ENCODE data around the gene SPTSSB. TPM values are rescaled to one million over a fixed set of nuclear protein-coding genes. Genes with fewer than 3 reads are reported as not detected.

The SPTSSB gene
- total and polyA plus RNA-seq, 7 donors = 0.09 to 6.0 (median 0.46) TPM; not detected in 4

DNA sequence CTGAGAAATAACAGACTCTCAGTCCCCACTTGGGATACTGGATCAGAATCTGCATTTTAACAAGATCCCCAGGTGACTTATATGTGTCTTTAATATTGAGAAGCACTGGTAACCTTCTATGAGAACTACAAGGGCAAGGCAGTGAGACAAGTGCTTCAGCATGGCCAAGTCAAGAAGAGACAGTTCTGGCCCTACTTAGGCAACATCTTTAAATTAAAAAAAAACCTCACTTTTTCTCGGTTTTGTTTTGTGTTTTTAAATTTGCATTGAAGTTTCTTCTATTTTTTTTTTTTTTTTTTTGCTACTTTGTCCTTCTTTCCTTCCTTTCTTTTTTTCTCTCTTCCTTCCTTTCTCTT is 42.5 kb upstream of the SPTSSB start:
- TF ChIP-seq EP300 (IDR thresholded peaks at IDR 0.05) = no peak
- no peak for TF ChIP-seq POLR2AphosphoS5 (IDR thresholded peaks at IDR 0.05)
- TF ChIP-seq, protein P1, sequence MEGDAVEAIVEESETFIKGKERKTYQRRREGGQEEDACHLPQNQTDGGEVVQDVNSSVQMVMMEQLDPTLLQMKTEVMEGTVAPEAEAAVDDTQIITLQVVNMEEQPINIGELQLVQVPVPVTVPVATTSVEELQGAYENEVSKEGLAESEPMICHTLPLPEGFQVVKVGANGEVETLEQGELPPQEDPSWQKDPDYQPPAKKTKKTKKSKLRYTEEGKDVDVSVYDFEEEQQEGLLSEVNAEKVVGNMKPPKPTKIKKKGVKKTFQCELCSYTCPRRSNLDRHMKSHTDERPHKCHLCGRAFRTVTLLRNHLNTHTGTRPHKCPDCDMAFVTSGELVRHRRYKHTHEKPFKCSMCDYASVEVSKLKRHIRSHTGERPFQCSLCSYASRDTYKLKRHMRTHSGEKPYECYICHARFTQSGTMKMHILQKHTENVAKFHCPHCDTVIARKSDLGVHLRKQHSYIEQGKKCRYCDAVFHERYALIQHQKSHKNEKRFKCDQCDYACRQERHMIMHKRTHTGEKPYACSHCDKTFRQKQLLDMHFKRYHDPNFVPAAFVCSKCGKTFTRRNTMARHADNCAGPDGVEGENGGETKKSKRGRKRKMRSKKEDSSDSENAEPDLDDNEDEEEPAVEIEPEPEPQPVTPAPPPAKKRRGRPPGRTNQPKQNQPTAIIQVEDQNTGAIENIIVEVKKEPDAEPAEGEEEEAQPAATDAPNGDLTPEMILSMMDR (IDR thresholded peaks at IDR 0.05) = no peak
- TF ChIP-seq POLR2A (IDR thresholded peaks at IDR 0.05) = no peak
- no peak for DNase-seq
- WGBS, 2 donors = 81 to 94% methylated on average over 1 of the region's 1 CpG
- intact Hi-C loops (cut with DNase I) = no loop called here
- H3K4me3 ChIP-seq = no peak overlapping the region
- H3K36me3 ChIP-seq = no peaks in the 10 kb centered on the region
- H3K27me3 ChIP-seq = no peaks in the 10 kb centered on the region
- H3K27ac ChIP-seq = no peak overlapping the region
- peaks cover 0 to 3% (median 0%) of the 10 kb centered on the region in 4 donors for H3K9me3 ChIP-seq
- peaks cover 0 to 27% (median 17%) of the 10 kb centered on the region in 4 donors for H3K4me1 ChIP-seq

DNA sequence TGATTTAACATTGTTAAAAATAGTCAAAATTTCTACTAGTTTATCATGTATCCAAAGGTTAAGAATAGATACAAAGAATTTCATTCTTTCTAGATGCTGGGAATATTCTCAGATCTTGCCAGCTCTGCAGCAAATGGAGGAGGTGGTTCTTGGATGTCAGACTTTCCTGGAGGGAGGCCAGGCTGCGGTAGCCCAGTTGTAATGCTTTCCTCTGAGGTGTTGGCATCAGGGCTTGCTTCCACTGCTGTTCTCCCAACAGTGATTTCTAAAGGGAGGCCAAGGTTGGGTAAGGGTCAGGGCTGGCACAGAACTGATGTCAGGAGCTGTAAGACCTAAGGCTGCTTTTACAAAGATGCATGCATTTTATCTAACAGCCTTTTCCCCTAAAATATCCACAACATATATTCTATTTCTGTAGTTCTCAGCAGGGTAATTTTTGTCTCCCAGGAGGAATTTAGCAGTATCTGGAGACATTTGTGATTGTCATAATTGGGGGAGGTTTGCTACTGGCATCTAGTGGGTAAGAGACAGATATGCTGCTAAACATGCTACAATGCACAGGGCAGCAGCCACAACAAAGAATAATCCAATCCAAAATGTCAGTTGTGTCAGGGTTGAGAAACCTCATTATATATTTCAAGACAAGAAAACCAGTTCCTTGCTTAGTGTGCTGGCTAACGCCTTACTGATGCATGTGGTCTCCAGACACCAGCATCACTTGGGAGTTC is 42.0 kb upstream of the SPTSSB start:
- H3K4me3 ChIP-seq = no peak overlapping the region
- H3K27ac ChIP-seq = no peak overlapping the region
- intact Hi-C loops (cut with DNase I) = no loop called here
- H3K4me1 ChIP-seq = peaks cover 0 to 27% (median 17%) of the 10 kb centered on the region in 4 donors
- H3K27me3 ChIP-seq = no peaks in the 10 kb centered on the region
- no peaks in the 10 kb centered on the region for H3K36me3 ChIP-seq
- DNase-seq = no peak
- peaks cover 0 to 3% (median 0%) of the 10 kb centered on the region in 4 donors for H3K9me3 ChIP-seq
- 63 to 70% methylated on average over 2 of the region's 2 CpGs for WGBS, 2 donors
- TF ChIP-seq, protein P1 (IDR thresholded peaks at IDR 0.05) = no peak
- TF ChIP-seq POLR2AphosphoS5 (IDR thresholded peaks at IDR 0.05) = no peak
- TF ChIP-seq EP300 (IDR thresholded peaks at IDR 0.05) = no peak
- no peak for TF ChIP-seq POLR2A (IDR thresholded peaks at IDR 0.05)

DNA sequence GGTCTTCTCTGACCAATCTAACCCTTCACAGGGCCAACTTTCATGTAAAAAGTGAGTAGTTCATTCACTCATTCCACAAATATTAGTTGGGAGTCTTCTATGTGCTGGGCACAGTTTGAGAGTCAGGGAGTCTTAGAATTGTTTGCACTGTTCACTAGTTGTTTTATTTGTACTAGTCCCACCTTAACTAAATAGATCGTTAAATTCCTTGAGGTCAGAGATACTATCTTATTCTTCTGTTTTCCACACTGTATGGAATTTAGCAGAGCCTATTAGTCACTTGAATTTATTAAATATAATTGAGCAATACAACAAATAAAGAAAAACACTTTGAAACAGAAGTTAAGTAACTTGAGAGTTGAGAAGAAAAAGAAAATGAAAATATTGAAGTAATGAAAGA is 40.8 kb upstream of the SPTSSB start:
- H3K9me3 ChIP-seq = peaks cover 0 to 3% (median 0%) of the 10 kb centered on the region in 4 donors
- no peak for DNase-seq
- no peak overlapping the region for H3K27ac ChIP-seq
- no peaks in the 10 kb centered on the region for H3K27me3 ChIP-seq
- WGBS, 2 donors = 26 to 76% methylated on average over 1 of the region's 1 CpG
- intact Hi-C loops (cut with DNase I) = no loop called here
- peaks cover 0 to 27% (median 17%) of the 10 kb centered on the region in 4 donors for H3K4me1 ChIP-seq
- H3K36me3 ChIP-seq = no peaks in the 10 kb centered on the region
- no peak overlapping the region for H3K4me3 ChIP-seq
- no peak for TF ChIP-seq EP300 (IDR thresholded peaks at IDR 0.05)
- TF ChIP-seq POLR2AphosphoS5 (IDR thresholded peaks at IDR 0.05) = no peak
- TF ChIP-seq POLR2A (IDR thresholded peaks at IDR 0.05) = no peak
- TF ChIP-seq, protein P1 (IDR thresholded peaks at IDR 0.05) = no peak

DNA sequence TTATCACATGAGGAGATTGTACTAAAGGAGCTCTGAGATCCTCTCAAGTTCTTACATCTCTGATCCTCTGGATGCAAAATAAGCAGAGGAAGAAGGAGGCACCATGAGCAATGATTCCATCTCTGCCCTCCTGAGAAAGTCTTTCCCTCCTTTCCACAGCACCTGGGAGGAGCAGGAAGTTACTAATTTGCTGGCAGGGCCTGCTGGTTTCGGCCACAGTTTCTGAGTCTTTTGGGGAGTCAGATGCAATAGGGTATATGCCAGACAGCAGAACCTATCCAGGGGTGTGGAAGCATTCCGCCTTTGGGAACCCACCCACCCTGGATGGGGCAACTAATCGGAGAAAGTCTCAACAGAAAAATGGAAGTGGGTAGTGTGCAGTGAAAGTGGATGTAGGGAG is 38.5 kb upstream of the SPTSSB start:
- H3K4me3 ChIP-seq = no peak overlapping the region
- H3K27me3 ChIP-seq = no peaks in the 10 kb centered on the region
- H3K4me1 ChIP-seq = peaks cover 0 to 13% (median 6%) of the 10 kb centered on the region in 4 donors
- no peaks in the 10 kb centered on the region for H3K9me3 ChIP-seq
- no peaks in the 10 kb centered on the region for H3K36me3 ChIP-seq
- DNase-seq = no peak
- WGBS, 2 donors = 83 to 92% methylated on average over 3 of the region's 3 CpGs
- TF ChIP-seq POLR2AphosphoS5 (IDR thresholded peaks at IDR 0.05) (no peak), EP300 (IDR thresholded peaks at IDR 0.05) (no peak), POLR2A (IDR thresholded peaks at IDR 0.05) (no peak)
- TF ChIP-seq, protein P1 (IDR thresholded peaks at IDR 0.05) = no peak
- no peak overlapping the region for H3K27ac ChIP-seq
- intact Hi-C loops (cut with DNase I) = no loop called here
